D721Med (cell line): Measurements from ENCODE around the gene IL17C.
"Not testable (repeated sequence)": the region's sequence is repeated elsewhere in the genome, so short reads cannot be mapped to it uniquely, and the experiment has no call there.

Experiments
- DNase-seq: peaks from one replicate; pipeline ENCODE4 v3.0.0; 2011; ENCODE audit warnings: low spot score; ENCODE audit not compliant: insufficient read length
- FAIRE-seq: peaks from 2 replicates; lab custom pipeline; 2011; peaks lifted over from hg19 to GRCh38; lab: Jason Lieb, UNC
- TF ChIP-seq, protein P1 (sequence below): IDR thresholded peaks from 2 replicates; pipeline ENCODE4 v1.5.1; 2012; ENCODE audit warnings: mild to moderate bottlenecking, control low read depth; ENCODE audit not compliant: insufficient read depth; ENCODE audit errors: missing control alignments

Gene IL17C

DNA sequence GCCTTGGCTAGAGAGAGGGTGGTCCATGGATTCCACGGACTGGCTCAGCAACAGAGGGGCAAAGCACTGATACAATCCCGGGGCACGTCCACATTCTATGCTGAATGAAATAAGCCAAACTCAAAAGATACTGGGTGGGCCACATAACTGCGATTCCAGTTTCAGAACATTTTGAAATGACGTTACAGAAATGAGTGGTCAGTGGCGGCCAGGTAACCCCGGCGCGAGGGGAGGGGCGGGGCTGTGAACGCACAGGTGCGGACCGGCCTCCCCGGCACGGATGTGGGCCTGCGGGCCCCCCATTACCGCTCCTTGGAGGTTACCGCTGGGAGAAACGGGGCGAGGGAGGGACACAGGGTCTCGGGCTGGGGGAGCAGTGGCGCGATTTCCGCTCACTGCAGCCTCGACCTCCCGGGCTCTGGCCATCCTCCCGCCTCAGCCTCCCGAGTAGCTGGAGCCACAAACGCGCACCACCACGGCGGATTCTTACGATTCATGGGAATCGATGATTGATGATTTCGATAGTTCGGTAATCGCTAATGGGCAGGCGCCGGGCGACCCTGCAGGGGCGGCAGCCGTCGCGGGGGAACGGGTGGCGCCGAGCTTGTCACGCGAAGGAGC, 24.0 kb downstream of the IL17C start:
- TF ChIP-seq, protein P1, sequence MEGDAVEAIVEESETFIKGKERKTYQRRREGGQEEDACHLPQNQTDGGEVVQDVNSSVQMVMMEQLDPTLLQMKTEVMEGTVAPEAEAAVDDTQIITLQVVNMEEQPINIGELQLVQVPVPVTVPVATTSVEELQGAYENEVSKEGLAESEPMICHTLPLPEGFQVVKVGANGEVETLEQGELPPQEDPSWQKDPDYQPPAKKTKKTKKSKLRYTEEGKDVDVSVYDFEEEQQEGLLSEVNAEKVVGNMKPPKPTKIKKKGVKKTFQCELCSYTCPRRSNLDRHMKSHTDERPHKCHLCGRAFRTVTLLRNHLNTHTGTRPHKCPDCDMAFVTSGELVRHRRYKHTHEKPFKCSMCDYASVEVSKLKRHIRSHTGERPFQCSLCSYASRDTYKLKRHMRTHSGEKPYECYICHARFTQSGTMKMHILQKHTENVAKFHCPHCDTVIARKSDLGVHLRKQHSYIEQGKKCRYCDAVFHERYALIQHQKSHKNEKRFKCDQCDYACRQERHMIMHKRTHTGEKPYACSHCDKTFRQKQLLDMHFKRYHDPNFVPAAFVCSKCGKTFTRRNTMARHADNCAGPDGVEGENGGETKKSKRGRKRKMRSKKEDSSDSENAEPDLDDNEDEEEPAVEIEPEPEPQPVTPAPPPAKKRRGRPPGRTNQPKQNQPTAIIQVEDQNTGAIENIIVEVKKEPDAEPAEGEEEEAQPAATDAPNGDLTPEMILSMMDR, result no peak
- FAIRE-seq, result no peak
- DNase-seq, result no peak

- FAIRE-seq (no peak), DNase-seq (peak; percentile 83)
- TF ChIP-seq, protein P1, result no peak
Observed at GRCh38 chr16:88662843-88663606, 24.7 kb downstream of the IL17C start, which contains the start of gene MVD. TSS of gene MVD (minus strand) at chr16:88663091. CDS start at chr16:88663080, 11 bp downstream.

DNA sequence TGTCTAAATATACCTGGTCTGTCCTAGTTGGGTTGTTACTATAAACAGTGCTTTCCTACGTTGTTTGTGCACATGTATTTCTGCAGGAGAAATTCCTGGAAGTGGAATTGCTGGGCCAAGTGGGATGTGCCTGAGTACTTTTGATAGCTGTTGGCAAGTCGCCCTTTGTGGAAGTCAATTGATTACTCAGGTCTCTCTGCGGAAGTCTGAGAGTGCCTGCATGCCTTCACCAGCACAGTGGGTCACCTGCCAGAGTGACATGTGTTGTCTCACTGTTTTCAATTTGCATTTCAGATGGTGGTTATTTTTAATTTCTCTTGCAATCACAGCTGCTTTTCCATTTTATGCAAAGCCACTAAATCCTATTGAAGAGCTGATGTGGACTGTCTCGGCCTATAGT, 26.8 kb downstream of the IL17C start:
- TF ChIP-seq, protein P1, result no peak
- FAIRE-seq (no peak), DNase-seq (no peak)

DNA sequence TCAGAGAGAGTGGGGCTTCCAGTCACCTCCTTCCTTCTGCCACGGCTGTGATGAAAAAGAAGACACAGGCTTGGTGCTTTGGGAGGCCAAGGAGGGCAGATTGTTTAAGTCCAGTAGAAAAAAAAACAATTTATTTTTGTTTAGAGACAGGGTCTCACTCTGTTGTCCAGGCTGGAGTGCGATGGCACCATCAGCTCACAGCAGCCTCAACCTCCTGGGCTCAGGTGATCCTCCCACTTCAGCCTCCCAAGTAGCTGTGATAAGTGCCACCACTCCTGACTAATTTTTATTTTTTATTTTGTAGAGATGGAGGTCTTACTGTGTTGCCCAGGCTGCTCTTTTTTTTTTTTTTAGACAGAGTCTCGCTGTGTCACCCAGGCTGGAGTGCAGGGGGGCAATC, 27.2 kb downstream of the IL17C start:
- DNase-seq (no peak), FAIRE-seq (no peak)
- TF ChIP-seq, protein P1, result no peak

DNA sequence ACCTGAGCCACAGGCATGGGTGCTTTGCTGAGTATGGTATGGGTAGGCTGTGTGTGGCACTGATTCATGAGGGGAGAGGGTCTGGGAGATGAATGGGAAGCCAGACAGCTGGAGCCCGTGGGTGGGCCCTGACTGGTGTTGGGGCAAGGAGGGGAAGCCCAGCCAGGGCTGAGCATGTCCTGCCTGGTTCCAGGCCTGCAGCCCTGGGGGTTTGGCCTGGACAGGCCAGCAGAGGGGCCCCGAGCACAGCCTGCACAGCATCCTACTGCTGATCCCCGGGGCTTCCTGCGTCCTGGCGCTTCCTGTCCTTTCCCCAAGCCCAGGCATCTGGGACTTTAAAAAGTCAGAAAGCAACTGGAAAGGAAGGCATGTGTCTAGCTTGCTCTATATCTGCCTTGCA, 29.1 kb downstream of the IL17C start:
- TF ChIP-seq, protein P1, result no peak
- DNase-seq, result no peak
- FAIRE-seq, result no peak

DNA sequence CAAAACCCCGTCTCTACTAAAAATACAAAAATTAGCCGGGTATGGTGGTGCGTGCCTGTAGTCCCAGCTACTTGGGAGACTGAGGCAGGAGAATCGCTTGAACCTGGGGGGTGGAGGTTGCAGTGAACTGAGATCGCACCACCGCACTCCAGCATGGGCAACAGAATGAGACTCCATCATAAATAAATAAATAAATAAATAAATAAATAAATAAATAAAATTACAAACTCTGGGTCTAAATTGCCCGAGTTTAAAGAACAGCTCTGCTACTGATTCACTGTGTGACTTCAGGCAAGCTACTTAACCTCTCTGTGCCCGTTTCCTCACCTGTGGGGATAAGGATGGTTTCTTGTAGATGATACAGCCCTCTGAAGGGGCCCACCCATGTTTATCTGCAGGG, 31.1 kb downstream of the IL17C start:
- FAIRE-seq, DNase-seq: not testable (repeated sequence)

DNA sequence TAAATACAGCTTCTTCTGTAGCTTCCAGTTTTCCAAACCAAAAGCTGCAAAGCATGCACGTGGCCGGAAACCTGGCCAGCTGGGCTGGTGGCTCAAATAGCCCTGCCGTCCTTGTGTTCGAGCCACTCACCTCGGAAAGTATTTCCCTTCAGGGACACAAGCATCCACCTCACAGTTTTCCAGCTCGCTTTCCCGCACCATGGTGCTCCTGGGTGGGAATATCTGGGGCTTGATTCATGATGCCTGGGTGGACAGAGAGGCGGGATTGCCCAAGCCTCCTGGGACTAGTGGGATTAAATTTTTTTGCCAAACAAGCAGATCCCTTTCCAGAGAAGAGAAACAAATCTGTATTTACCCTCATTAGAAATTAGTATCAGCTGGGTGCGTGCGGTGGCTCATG, 31.6 kb downstream of the IL17C start:
- FAIRE-seq (no peak), DNase-seq (no peak)
- TF ChIP-seq, protein P1, result no peak
